Transverse colon (tissue), 4 donors: ENCODE data around the gene HTT. TPM values are rescaled to one million over a fixed set of nuclear protein-coding genes. Genes with fewer than 3 reads are reported as not detected.

Source experiments
- DNase-seq: peaks from one replicate; pipeline ENCODE4 v3.0.0-alpha.2; 2019
- H3K27ac ChIP-seq, 4 donors: fragments of 200-600 bp; sonication (generic); 2 replicates each; pipeline ENCODE4 v1.5.1; 2016 to 2018; ENCODE audit warnings: inconsistent platforms in 4 of 4
- H3K27me3 ChIP-seq: fragments of 200-600 bp; sonication (generic); 2 replicates; pipeline ENCODE4 v1.5.1; 2017; ENCODE audit warnings: inconsistent platforms
- H3K36me3 ChIP-seq, 4 donors: fragments of 200-600 bp; sonication (generic); 2 replicates each; pipeline ENCODE4 v1.5.1; 2017 to 2019; ENCODE audit warnings: inconsistent platforms in 4 of 4
- H3K4me1 ChIP-seq, 4 donors: fragments of 200-600 bp; sonication (generic); 2 replicates each; pipeline ENCODE4 v1.5.1; 2017 to 2020; ENCODE audit warnings: inconsistent platforms in 4 of 4
- H3K4me3 ChIP-seq, 4 donors: fragments of 200-600 bp; sonication (generic); 1 replicate in 1 of 4; 2 replicates in 3 of 4; pipeline versions ENCODE4 v1.5.1 to v1.6.1; 2017 to 2019; ENCODE audit warnings: inconsistent platforms in 4 of 4
- H3K9me3 ChIP-seq, 2 donors: fragments of 200-600 bp; sonication (generic); 2 replicates each; pipeline ENCODE4 v1.5.1; 2017 to 2019; ENCODE audit warnings: inconsistent platforms in 2 of 2
- CTCF ChIP-seq, 5 experiments: fragments of 200-600 bp in 3 of 5; fragments of 450-650 bp in 2 of 5; sonication (generic) in 3 of 5; IDR thresholded peaks; 1 replicate in 2 of 5; 2 replicates in 3 of 5; pipeline ENCODE4 v1.5.1; 2016 to 2017; ENCODE audit warnings: antibody characterized with exemption in 5 of 5, inconsistent platforms in 3 of 5, mild to moderate bottlenecking in 2 of 5, moderate library complexity in 1 of 5
- EP300 ChIP-seq: sonication (generic); formaldehyde crosslinking; IDR thresholded peaks from one replicate; pipeline ENCODE4 v1.6.1; 2017; ENCODE audit warnings: antibody characterized with exemption, low read depth
- POLR2A ChIP-seq: fragments of 450-650 bp; IDR thresholded peaks from one replicate; pipeline ENCODE4 v1.6.1; 2016; ENCODE audit warnings: antibody characterized with exemption, mild to moderate bottlenecking, moderate library complexity
- POLR2AphosphoS5 ChIP-seq, 3 donors: sonication (generic); formaldehyde crosslinking; IDR thresholded peaks; one replicate each; pipeline ENCODE4 v1.6.1; 2016; ENCODE audit warnings: antibody characterized with exemption in 3 of 3
- WGBS, 2 donors: methylation state at CpG; one replicate each; pipeline ENCODE4 v1.1.5; 2018; ENCODE audit warnings: low coverage in 1 of 2; 5-methylcytosine and 5-hydroxymethylcytosine counted together
- in situ Hi-C, 4 donors: fragments of 200-750 bp; cut with MboI; loops; one replicate each; pipeline versions ENCODE4 v1.15.0 to v1.15.1; 2017; ENCODE audit warnings: low sequenced_read_pairs in 3 of 4, low pct_ligation_motif_present in 1 of 4, low pct_unique_long_range_greater_than_20kb in 1 of 4
- intact Hi-C: fragments of 100-400 bp; cut with DNase I; formaldehyde crosslinking; loops from one replicate; pipeline ENCODE4 v1.15.1; 2023; ENCODE audit warnings: low total_unique reads
- total RNA-seq, 4 donors: library from RNA; depleted of rRNA; stranded (reverse); fragments of >200 nt; gene quantifications; one replicate each; pipeline ENCODE4 v1.1.0, GENCODE V29; 2016

The HTT gene
- total RNA-seq, 4 donors from 2014 or later: 40.0 to 111 (median 79.4) TPM

GRCh38 chr4:3283916-3284315, 209.4 kb downstream of the HTT start:
- intact Hi-C loops (no loop called here), in situ Hi-C loops (no loop called here)
- Histone ChIP-seq H3K9me3 (no peaks in the 10 kb centered on the region), H3K4me3 (no peak overlapping the region), H3K27ac (no peak overlapping the region), H3K36me3 (no peaks in the 10 kb centered on the region), H3K27me3 (peaks cover 46% of the 10 kb centered on the region), H3K4me1 (no peaks in the 10 kb centered on the region)
- no peak for DNase-seq
- TF ChIP-seq CTCF (IDR thresholded peaks at IDR 0.05): no peak
- TF ChIP-seq EP300: no peak
- no peak for TF ChIP-seq POLR2AphosphoS5 (IDR thresholded peaks at IDR 0.05)
- TF ChIP-seq POLR2A: no peak
- 50 to 83% methylated on average over 1 to 13 of the region's 13 CpGs for WGBS, 2 donors

GRCh38 chr4:3284734-3285557, 210.5 kb downstream of the HTT start:
- H3K27me3 ChIP-seq: peaks cover 46% of the 10 kb centered on the region
- no peak for DNase-seq
- no peak overlapping the region for H3K4me3 ChIP-seq
- H3K4me1 ChIP-seq: no peaks in the 10 kb centered on the region
- in situ Hi-C loops (no loop called here), intact Hi-C loops (no loop called here)
- no peak overlapping the region for H3K27ac ChIP-seq
- no peak for TF ChIP-seq POLR2A
- no peak for TF ChIP-seq POLR2AphosphoS5 (IDR thresholded peaks at IDR 0.05)
- TF ChIP-seq EP300: no peak
- TF ChIP-seq CTCF (IDR thresholded peaks at IDR 0.05): no peak
- H3K36me3 ChIP-seq: no peaks in the 10 kb centered on the region
- H3K9me3 ChIP-seq: no peaks in the 10 kb centered on the region
- WGBS, 2 donors: 84 to 87% methylated on average over 11 to 24 of the region's 24 CpGs

GRCh38 chr4:3285558-3286334, 211.3 kb downstream of the HTT start:
- no peak overlapping the region for H3K27ac ChIP-seq
- intact Hi-C loops (no loop called here), in situ Hi-C loops (no loop called here)
- H3K36me3 ChIP-seq: no peaks in the 10 kb centered on the region
- WGBS, 2 donors: 70 to 100% methylated on average over 1 to 38 of the region's 38 CpGs
- H3K27me3 ChIP-seq: peaks cover 46% of the 10 kb centered on the region
- H3K4me1 ChIP-seq: peaks cover 0 to 2% (median under 1%) of the 10 kb centered on the region in 4 donors
- peak; percentile 59 for DNase-seq
- H3K9me3 ChIP-seq: no peaks in the 10 kb centered on the region
- TF ChIP-seq CTCF (IDR thresholded peaks at IDR 0.05) (no peak), POLR2A (no peak), EP300 (no peak), POLR2AphosphoS5 (IDR thresholded peaks at IDR 0.05) (no peak)
- no peak overlapping the region for H3K4me3 ChIP-seq
